Ovary (tissue), 9 donors: ENCODE data around the gene ZNF892. TPM values are rescaled to one million over a fixed set of nuclear protein-coding genes. Genes with fewer than 3 reads are reported as not detected.

Source experiments
- DNase-seq, 5 donors: peaks; one replicate each; pipeline ENCODE4 v3.0.0-alpha.2; 2019 to 2020
- H3K27ac ChIP-seq, 2 donors: fragments of 200-600 bp; one replicate each; pipeline versions ENCODE4 v1.5.1 to v1.8.0; 2019 to 2022
- H3K27me3 ChIP-seq: fragments of 200-600 bp; one replicate; pipeline ENCODE4 v1.8.0; 2022
- H3K36me3 ChIP-seq: fragments of 200-600 bp; sonication (generic); one replicate; pipeline ENCODE4 v1.5.1; 2019
- H3K4me1 ChIP-seq: one replicate; pipeline ENCODE4 v1.8.1; 2013; ENCODE audit warnings: mild to moderate bottlenecking, moderate library complexity; ENCODE audit not compliant: insufficient read depth
- H3K4me3 ChIP-seq: fragments of 200-600 bp; sonication (generic); one replicate; pipeline ENCODE4 v1.5.1; 2017
- H3K9me3 ChIP-seq, 2 donors: fragments of 200-600 bp in 1 of 2; sonication (generic) in 1 of 2; one replicate each; pipeline versions ENCODE4 v1.5.1 to v1.8.1; 2013 to 2019; ENCODE audit warnings: mild to moderate bottlenecking in 1 of 2, moderate library complexity in 1 of 2
- CTCF ChIP-seq, 3 donors: fragments of 450-650 bp in 2 of 3; fragments of 200-600 bp in 1 of 3; IDR thresholded peaks; one replicate each; pipeline versions ENCODE4 v1.5.1 to v1.8.0; 2016 to 2022; ENCODE audit warnings: antibody characterized with exemption in 3 of 3, mild to moderate bottlenecking in 1 of 3
- EP300 ChIP-seq: sonication (generic); formaldehyde crosslinking; IDR thresholded peaks from one replicate; pipeline ENCODE4 v1.6.1; 2017; ENCODE audit warnings: antibody characterized with exemption
- POLR2A ChIP-seq: fragments of 450-650 bp; IDR thresholded peaks from one replicate; pipeline ENCODE4 v1.6.1; 2017; ENCODE audit warnings: antibody characterized with exemption, mild to moderate bottlenecking, moderate library complexity
- WGBS, 3 donors: extraction: QIAGEN DNeasy Blood & Tissue Kit in 1 of 3; methylation state at CpG; one replicate each; pipeline versions ENCODE4 v1.1.5 to v1.1.7; 2013 to 2017; 5-methylcytosine and 5-hydroxymethylcytosine counted together
- intact Hi-C, 4 donors: fragments of 100-400 bp; cut with DNase I; formaldehyde crosslinking; loops; one replicate each; pipeline versions ENCODE4 v1.11.0 to v1.15.1; 2022 to 2023
- polyA plus RNA-seq, 2 donors: library from polyadenylated mRNA; stranded (reverse); fragments of 200-250 nt in 1 of 2; fragments of 350-450 nt in 1 of 2; fragmentation: Illumina TruSeq in 1 of 2; extraction: RNeasy Lipid Tissue Mini Kit (QIAGEN cat#74804) in 1 of 2; gene quantifications; one replicate each; pipeline ENCODE4 v1.2.3, GENCODE V29; 2013 to 2014
- total RNA-seq, 7 donors: library from RNA; depleted of rRNA in 2 of 7; stranded (reverse); fragments of >200 nt in 2 of 7; fragmentation: NEBNext Ultra II Directional in 3 of 7; extraction: Animal tissue kit (Norgen Biotek cat#: 25700) in 3 of 7; gene quantifications; one replicate each; pipeline versions ENCODE4 v1.1.0 to v1.2.4, GENCODE V29; 2016 to 2023
- donor health status: DM: no; HTN: no; CAD: no; lungs with moderate emphysema.
- donor health status: DM: no; HTN: no; CAD: no.
- donor health status: Bipolar disorder and iron deficiency.
- donor health status: DM: yes; HTN: yes; CAD: no.
- donor health status: DM: no; HTN: no; CAD: no.
- donor health status: DM: yes; HTN: yes; CAD: no.

ZNF892 gene
- total and polyA plus RNA-seq, 9 donors: 0.63 to 8.2 (median 4.7) TPM

- no peak for TF ChIP-seq CTCF (IDR thresholded peaks at IDR 0.05)
- TF ChIP-seq POLR2A: peak; percentile 13
- Histone ChIP-seq H3K4me1 (peaks cover 6% of the 10 kb centered on the region), H3K27ac (peak within 1 kb of the TSS; percentile 49 to 70), H3K36me3 (no peaks in the 10 kb centered on the region), H3K9me3 (no peaks in the 10 kb centered on the region), H3K4me3 (peak within 1 kb of the TSS; percentile 73), H3K27me3 (no peaks in the 10 kb centered on the region)
- DNase-seq: peak; percentile 79 to 86 (median 82)
- WGBS, 3 donors: 6 to 14% (median 9%) methylated on average over 35 to 60 of the region's 64 CpGs
- intact Hi-C loops: no loop called here
Measured at GRCh38 chr2:95159690-95160449, 47.5 kb upstream of the ZNF892 start, which contains the start of gene ZNF514. Gene ZNF514 (minus strand): TSS chr2:95159848. CDS start chr2:95153253, 6,595 bp downstream.

- Histone ChIP-seq H3K27me3 (no peaks in the 10 kb centered on the region), H3K36me3 (no peaks in the 10 kb centered on the region), H3K4me3 (peak overlapping the region; percentile 88), H3K4me1 (peaks cover 6% of the 10 kb centered on the region), H3K9me3 (no peaks in the 10 kb centered on the region), H3K27ac (peak overlapping the region; percentile 51 to 80)
- TF ChIP-seq EP300 (no peak), CTCF (IDR thresholded peaks at IDR 0.05) (no peak), POLR2A (no peak)
- intact Hi-C loops: no loop called here
- no peak for DNase-seq
- 0 to 1% (median 0%) methylated on average over 9 of the region's 9 CpGs for WGBS, 3 donors
Measured at GRCh38 chr2:95165030-95165370, 42.3 kb upstream of the ZNF892 start.

GRCh38 chr2:95165371-95166064 is 41.8 kb upstream of the ZNF892 start, which contains the start of gene ZNF2:
Gene ZNF2 (plus strand): TSS chr2:95165809. CDS start chr2:95176227, 10,418 bp downstream.
- Histone ChIP-seq H3K27ac (peak within 1 kb of the TSS; percentile 51 to 80), H3K27me3 (no peaks in the 10 kb centered on the region), H3K9me3 (no peaks in the 10 kb centered on the region), H3K4me1 (peaks cover 6% of the 10 kb centered on the region), H3K4me3 (peak within 1 kb of the TSS; percentile 88), H3K36me3 (no peaks in the 10 kb centered on the region)
- intact Hi-C loops: no loop called here
- peak; percentile 97 to 98 (median 98) for DNase-seq
- 0% methylated on average over 53 to 56 of the region's 56 CpGs for WGBS, 3 donors
- TF ChIP-seq CTCF (IDR thresholded peaks at IDR 0.05) (no peak), POLR2A (peak; percentile 69)

GRCh38 chr2:95166065-95166763 is 41.1 kb upstream of the ZNF892 start:
- Histone ChIP-seq H3K9me3 (no peaks in the 10 kb centered on the region), H3K36me3 (no peaks in the 10 kb centered on the region), H3K27me3 (no peaks in the 10 kb centered on the region), H3K4me1 (peaks cover 6% of the 10 kb centered on the region), H3K27ac (peak overlapping the region in 1 of 2 donors; percentile 80), H3K4me3 (peak overlapping the region; percentile 88)
- intact Hi-C loops: no loop called here
- no peak for TF ChIP-seq EP300
- WGBS, 3 donors: 8 to 10% (median 9%) methylated on average over 16 of the region's 16 CpGs
- DNase-seq: no peak
